HG03571 (cell line): ENCODE results near the gene CUX1.

ENCODE experiments used
- ATAC-seq: cut with Tn5 transposase; IDR thresholded peaks from one replicate; pipeline ENCODE4 v1.9.1; 2021; ENCODE audit not compliant: unreplicated experiment

CUX1 gene

DNA sequence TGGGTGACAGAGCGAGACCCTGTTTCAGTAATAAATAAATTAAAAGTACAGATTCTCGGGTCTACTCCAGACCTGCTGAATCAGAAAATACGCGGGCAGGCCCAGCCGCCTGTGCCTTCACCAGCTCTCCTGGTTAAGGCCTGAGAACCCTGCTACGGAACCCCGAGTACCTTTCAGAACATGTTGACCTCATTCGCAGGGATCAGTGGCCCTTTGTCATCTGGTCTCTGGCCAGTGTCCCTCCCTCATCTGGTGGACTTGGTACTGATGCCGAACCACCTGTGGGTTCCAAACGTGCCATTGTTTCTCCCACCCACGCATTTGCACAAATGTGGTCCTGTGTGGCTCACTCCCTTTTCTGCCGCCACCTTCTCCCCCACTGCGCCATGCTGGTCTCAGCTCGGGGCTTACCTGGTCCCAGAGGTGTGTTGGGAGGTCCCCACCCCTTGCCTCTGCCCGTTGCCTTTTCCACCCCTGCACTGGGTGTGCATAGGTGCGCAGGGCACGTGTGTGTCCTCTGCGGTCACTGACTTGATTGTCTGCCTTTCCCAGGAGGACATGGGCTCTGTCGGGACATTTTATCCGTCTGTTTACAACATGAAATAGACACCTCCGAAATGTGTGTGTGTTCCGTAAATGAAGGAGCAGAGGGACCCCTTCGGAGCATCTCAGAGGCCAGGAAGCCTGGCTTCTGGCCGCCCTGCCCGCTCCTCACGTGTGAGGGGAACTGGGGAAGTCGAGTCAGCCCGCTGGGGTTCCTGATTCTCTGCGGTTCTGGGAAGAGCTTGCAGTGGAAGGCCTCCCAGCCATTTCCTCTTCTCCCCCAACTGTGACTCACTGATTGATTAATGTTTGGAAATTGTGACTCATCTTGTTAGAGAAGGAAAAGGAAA is 135.2 kb downstream of the CUX1 start:
- no peak for ATAC-seq

- no peak for ATAC-seq
Observed at GRCh38 chr7:101953248-101953819, 135.9 kb downstream of the CUX1 start.

DNA sequence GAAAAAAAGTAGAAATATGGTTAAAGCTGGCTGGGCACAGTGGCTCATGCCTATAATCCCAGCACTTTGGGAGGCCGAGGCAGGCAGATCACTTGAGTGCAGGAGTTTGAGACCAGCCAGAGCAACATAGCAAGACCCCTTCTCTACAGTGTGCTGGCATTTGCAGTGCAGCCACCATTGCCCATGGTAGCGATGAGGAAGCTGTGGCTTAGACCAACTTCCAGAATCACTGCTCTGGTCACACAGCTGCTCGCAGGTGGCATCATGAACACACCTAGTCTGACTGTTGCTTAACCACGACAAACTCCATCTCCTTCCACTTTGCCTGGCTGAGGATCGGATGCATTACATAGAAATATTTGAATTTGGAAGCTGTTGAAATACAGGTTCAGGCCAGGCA is 137.1 kb downstream of the CUX1 start:
- ATAC-seq, result no peak

DNA sequence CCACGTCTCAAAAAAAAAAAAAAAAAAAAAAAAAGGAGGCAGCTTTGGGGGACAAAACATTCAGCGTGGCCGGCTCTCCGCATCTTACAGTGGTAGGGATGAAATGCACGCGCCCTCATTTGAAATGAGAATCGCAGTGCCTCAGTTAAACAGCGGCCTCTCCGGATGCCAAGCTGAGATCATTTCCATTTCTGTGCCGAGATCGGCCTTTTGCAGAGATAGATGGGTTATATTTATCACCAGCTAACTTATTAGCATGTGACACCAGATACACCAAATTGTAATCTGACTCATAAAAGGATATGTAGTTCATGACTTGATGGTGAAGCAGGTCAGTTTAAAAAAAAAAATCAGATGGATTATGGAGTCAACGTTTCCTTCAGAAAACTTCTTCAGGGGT is 138.7 kb downstream of the CUX1 start:
- ATAC-seq, result no peak

GRCh38 chr7:101957744-101958525 is 140.5 kb downstream of the CUX1 start:
- ATAC-seq, result no peak

GRCh38 chr7:101959342-101959741 is 141.9 kb downstream of the CUX1 start:
- no peak for ATAC-seq

- no peak for ATAC-seq
Observed at GRCh38 chr7:101959829-101960228, 142.4 kb downstream of the CUX1 start.

DNA sequence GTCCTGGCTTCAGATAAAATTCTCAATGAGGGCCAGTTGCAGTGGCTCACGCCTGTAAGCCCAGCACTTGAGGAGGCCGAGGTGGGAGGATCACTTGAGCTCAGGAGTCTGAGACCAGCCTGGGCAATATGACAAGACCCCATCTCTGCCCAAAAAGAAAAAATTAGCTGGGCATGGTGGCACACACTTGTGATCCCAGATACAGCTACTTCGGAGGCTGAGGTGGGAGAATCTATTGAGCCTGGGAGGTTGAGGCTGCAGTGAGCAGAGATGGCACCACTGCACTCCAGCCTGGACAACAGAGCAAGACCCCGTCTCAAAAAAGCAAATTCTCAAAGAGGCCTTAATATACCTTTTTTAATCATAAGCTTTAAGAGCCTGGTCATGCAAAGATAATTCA is 142.9 kb downstream of the CUX1 start:
- ATAC-seq, result no peak

GRCh38 chr7:101960985-101961708 is 143.7 kb downstream of the CUX1 start:
- ATAC-seq, result no peak

DNA sequence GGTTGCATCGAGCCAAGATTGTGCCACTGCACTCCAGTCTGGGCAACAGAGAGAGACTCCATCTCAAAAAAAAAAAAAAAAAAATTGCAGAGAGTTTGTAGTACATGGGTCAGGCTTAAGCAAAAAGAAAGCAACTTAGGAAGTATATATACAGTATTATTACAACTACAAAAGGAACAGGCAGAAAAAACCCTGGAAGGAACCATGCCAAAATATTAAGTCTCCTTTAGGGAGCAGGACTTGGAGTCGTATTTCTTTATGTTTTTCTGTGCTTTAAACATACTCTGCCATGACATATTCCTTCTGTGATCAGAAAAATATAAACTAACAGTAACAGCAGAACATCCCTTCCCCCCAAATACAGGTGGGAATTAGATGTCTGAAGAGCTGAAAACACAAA is 144.4 kb downstream of the CUX1 start:
- no peak for ATAC-seq

DNA sequence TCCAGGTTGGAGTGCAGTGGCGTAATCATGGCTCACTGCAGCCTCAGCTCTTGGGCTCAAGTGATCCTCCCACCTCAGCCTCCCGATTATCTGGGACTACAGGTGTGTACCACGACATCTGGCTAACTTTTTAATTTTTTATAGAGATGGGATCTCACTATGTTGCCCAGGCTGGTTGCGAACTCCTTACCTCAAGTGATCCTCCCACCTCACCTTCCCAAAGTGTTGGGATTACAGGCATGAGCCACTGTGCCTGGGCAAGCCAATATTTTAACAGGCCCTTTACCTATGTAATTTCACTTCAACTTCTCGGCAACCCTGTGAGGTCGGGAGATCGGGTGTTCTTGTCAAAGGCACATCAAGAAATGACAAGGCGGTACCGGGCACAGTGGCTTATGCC is 146.3 kb downstream of the CUX1 start:
- no peak for ATAC-seq

- no peak for ATAC-seq
Observed at GRCh38 chr7:101964680-101965452, 147.4 kb downstream of the CUX1 start.

DNA sequence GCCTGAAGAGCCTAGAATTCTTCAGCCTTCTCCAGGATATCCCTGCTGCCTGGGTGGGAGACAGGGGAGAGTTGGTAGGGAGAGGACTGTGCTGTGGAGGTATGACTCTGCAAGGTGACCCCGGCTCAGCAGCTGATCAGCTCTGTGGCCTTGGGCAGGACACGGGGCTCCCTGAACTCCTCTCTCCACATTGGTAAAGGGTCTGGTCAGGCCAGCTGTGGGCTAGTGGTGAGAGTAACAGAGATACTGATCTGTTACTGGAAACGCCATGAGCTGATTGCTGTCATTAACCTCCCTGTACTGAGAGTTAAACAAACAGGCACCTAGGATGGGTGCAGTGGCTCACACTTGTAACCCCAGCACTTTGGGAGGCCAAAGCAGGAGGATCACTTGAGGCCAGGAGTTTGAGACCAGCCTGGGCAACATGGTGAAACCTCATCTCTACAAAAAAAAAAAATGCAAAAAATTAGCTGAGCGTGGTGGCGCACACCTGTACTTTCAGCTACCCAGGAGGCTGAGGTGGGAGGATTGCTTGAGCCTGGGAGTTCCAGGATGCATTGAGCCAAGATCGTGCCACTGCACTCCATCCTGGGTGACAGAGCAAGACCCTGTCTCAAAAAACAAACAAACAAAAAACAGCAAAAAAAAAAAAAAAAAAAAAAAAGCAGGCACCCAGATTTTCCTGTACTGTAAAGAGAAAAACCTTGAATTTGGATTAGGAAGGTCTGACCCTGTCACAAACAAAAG is 151.5 kb downstream of the CUX1 start:
- no peak for ATAC-seq

GRCh38 chr7:101969997-101970585 is 152.7 kb downstream of the CUX1 start:
- no peak for ATAC-seq

GRCh38 chr7:101970801-101971200 is 153.4 kb downstream of the CUX1 start:
- no peak for ATAC-seq

GRCh38 chr7:101971457-101971856 is 154.0 kb downstream of the CUX1 start:
- ATAC-seq, result no peak

DNA sequence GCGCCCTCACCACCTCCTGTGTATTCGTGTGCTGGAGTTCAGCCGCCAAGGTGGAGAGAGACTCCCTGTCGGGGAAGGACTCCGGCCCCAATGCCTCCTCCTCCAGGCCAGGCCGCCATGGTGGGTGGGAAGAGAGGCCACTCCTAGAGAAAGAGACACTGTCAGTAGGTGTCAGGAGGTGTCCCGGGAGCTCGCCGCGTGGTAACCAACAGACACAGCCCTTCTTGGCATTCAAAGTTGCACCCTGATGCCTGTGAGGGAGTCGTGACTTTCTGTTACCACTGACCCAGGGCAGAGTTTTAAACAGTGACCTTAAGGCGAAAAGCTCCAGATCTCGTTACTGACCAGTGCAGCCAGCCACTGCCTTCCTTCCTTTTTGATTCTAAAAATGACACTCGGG is 155.2 kb downstream of the CUX1 start:
- no peak for ATAC-seq

DNA sequence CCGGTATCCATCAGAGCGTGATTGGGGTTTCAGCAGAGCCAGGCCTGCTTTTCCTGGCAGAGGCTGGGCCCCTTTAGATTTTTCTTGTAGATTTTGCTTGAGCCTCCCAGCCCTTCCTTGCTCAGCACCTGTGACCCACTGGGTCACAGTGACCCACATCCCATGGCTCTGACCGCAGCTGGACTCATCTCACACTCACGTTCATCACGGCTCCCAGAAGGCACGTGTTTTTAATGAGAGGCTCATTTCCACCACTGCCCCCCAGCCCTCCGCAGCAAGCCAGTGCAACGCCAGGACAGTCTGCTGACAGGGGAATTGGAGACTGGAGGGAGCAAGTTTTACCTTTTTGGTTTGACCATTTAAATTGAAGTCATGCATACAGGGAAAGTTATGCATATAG is 155.7 kb downstream of the CUX1 start:
- no peak for ATAC-seq

DNA sequence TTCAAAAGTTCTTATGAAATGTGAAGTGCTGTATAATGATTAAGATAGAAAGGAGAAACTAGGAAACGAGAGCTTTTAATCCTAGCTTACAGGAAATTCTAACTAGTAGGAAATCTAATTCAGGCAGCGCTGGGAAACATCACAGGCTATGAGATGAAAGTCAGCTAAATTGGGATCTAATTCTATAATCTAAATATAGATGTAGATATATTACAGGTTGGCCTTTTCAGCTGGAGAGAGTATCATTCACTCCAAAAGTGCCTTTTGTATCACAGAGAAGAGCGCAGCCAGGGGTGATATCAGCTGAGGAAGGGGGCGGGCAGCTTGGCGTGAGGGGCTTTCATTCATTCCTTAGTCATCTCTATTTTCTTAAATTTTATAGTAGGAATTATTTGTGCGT is 157.0 kb downstream of the CUX1 start:
- no peak for ATAC-seq
